HepG2 (cell line): ENCODE data around the gene FEM1B. TPM values are rescaled to one million over a fixed set of nuclear protein-coding genes. Genes with fewer than 3 reads are reported as not detected.

Source experiments
- ATF2 ChIP-seq: sonication (generic); formaldehyde crosslinking; IDR thresholded peaks from 2 replicates; pipeline ENCODE4 v1.4.0; 2020; ENCODE audit warnings: missing genetic modification reagents
- BCLAF1 ChIP-seq: fragments of 450-650 bp; IDR thresholded peaks from 2 replicates; pipeline ENCODE4 v1.6.1; 2017; ENCODE audit warnings: mild to moderate bottlenecking
- CBX1 ChIP-seq: IDR thresholded peaks from one replicate; pipeline ENCODE4 v1.6.1; 2016; ENCODE audit warnings: antibody characterized with exemption, low read depth
- CC2D1A ChIP-seq: sonication (generic); formaldehyde crosslinking; IDR thresholded peaks from 2 replicates; pipeline ENCODE4 v1.8.1; 2023; ENCODE audit warnings: mild to moderate bottlenecking, missing genetic modification reagents
- DRAP1 ChIP-seq: IDR thresholded peaks from 2 replicates; pipeline ENCODE4 v1.6.1; 2016; ENCODE audit warnings: missing genetic modification reagents, missing compliant biosample characterization
- ERF ChIP-seq: IDR thresholded peaks from 2 replicates; pipeline ENCODE4 v1.6.1; 2018; ENCODE audit warnings: missing biosample characterization, missing genetic modification reagents
- FOXC1 ChIP-seq: sonication (generic); formaldehyde crosslinking; IDR thresholded peaks from 2 replicates; pipeline ENCODE4 v1.8.0; 2022; ENCODE audit warnings: mild to moderate bottlenecking, missing genetic modification reagents, borderline replicate concordance
- FOXJ3 ChIP-seq: sonication (generic); formaldehyde crosslinking; IDR thresholded peaks from 2 replicates; pipeline ENCODE4 v1.4.0; 2020; ENCODE audit warnings: missing genetic modification reagents, mild to moderate bottlenecking, borderline replicate concordance
- MXI1 ChIP-seq: IDR thresholded peaks from 3 replicates; pipeline ENCODE4 v1.6.1; 2012; ENCODE audit warnings: low read depth, low read length, inconsistent platforms, borderline replicate concordance
- NKX3-1 ChIP-seq: sonication (generic); formaldehyde crosslinking; IDR thresholded peaks from 2 replicates; pipeline ENCODE4 v1.5.0; 2020; ENCODE audit warnings: missing genetic modification reagents
- SMARCE1 ChIP-seq: fragments of 450-650 bp; IDR thresholded peaks from 2 replicates; pipeline ENCODE4 v1.6.1; 2017; ENCODE audit warnings: borderline replicate concordance
- TARDBP ChIP-seq: sonication (generic); formaldehyde crosslinking; IDR thresholded peaks from 2 replicates; pipeline ENCODE4 v1.8.0; 2022; ENCODE audit warnings: mild to moderate bottlenecking, missing genetic modification reagents
- ZBTB34 ChIP-seq: sonication (generic); formaldehyde crosslinking; IDR thresholded peaks from 2 replicates; pipeline ENCODE4 v1.8.0; 2022; ENCODE audit warnings: mild to moderate bottlenecking, missing genetic modification reagents
- ZBTB7A ChIP-seq: sonication (generic); formaldehyde crosslinking; IDR thresholded peaks from 2 replicates; pipeline ENCODE4 v1.8.0; 2022; ENCODE audit warnings: mild to moderate bottlenecking, missing genetic modification reagents
- ZNF326 ChIP-seq: sonication (generic); formaldehyde crosslinking; IDR thresholded peaks from 2 replicates; pipeline ENCODE4 v1.4.0; 2020; ENCODE audit warnings: missing genetic modification reagents, borderline replicate concordance
- ZNF362 ChIP-seq: sonication (generic); formaldehyde crosslinking; IDR thresholded peaks from 2 replicates; pipeline ENCODE4 v1.4.0; 2020; ENCODE audit warnings: missing genetic modification reagents, mild to moderate bottlenecking, borderline replicate concordance
- ZNF484 ChIP-seq: sonication (generic); formaldehyde crosslinking; IDR thresholded peaks from 2 replicates; pipeline ENCODE4 v1.5.1; 2020; ENCODE audit warnings: mild to moderate bottlenecking, low read depth, missing genetic modification reagents, borderline replicate concordance
- ZNF546 ChIP-seq: sonication (generic); formaldehyde crosslinking; conservative IDR thresholded peaks from 2 replicates; pipeline ENCODE4 v1.8.1; 2023; ENCODE audit warnings: mild to moderate bottlenecking, missing genetic modification reagents
- ZNF639 ChIP-seq: conservative IDR thresholded peaks from 2 replicates; pipeline ENCODE4 v1.6.1; 2018; ENCODE audit warnings: missing genetic modification reagents
- ZNF672 ChIP-seq: sonication (generic); formaldehyde crosslinking; IDR thresholded peaks from 2 replicates; pipeline ENCODE4 v1.8.1; 2022; ENCODE audit warnings: missing genetic modification reagents
- ZNF782 ChIP-seq: sonication (generic); formaldehyde crosslinking; IDR thresholded peaks from 2 replicates; pipeline ENCODE4 v1.4.0; 2020; ENCODE audit warnings: missing genetic modification reagents, mild to moderate bottlenecking, borderline replicate concordance
- polyA plus RNA-seq, 8 experiments: library from polyadenylated mRNA; depleted of rRNA in 3 of 8; stranded (reverse) in 7 of 8; unstranded in 1 of 8; fragments of >200 nt; fragmentation: Illumina TruSeq in 4 of 8; extraction: Trizol in 4 of 8; gene quantifications; 2 replicates each; pipeline versions ENCODE4 v1.2.1 to v1.2.3, GENCODE V29; 2011 to 2016; ENCODE audit warnings: low read depth in 4 of 8, missing spikeins in 1 of 8, mixed read lengths in 1 of 8; ENCODE audit not compliant: insufficient read depth in 1 of 8
- total RNA-seq, 5 experiments: library from RNA; depleted of rRNA; stranded (reverse); fragments of >200 nt; fragmentation: Illumina TruSeq; extraction: Trizol; gene quantifications; 2 replicates each; pipeline ENCODE4 v1.2.3, GENCODE V29; 2016; ENCODE audit warnings: low read depth in 1 of 5

The FEM1B gene
- total and polyA plus RNA-seq, 2 of the 13 experiments (the other 11 are each of a cell fraction or from before 2014, with no cell fraction given), result 38.1 to 40.0 TPM

- TF ChIP-seq MXI1 (peak; percentile 36; the same call in 2 of the 3 replicates), CBX1 (peak; percentile 86), ZNF484 (no peak; the same call in 1 of the 2 replicates), DRAP1 (CRISPR knock-in tag) (peak; percentile 57), BCLAF1 (no peak), CC2D1A (CRISPR knock-in tag) (no peak), FOXC1 (CRISPR knock-in tag) (peak; percentile 73), ZNF782 (CRISPR knock-in tag) (no peak; the same call in 1 of the 2 replicates), ZNF362 (peak; percentile 74; the same call in 1 of the 2 replicates), ZBTB34 (0 out of 2 replicates have a peak, but pooled peaks have one; percentile 21), NKX3-1 (CRISPR knock-in tag) (peak; percentile 95), FOXJ3 (peak; percentile 22; the same call in 1 of the 2 replicates), ZNF639 (peak; percentile 91), ZNF326 (CRISPR knock-in tag) (no peak), ZNF672 (CRISPR knock-in tag) (no peak; the same call in 1 of the 2 replicates), ERF (CRISPR knock-in tag) (no peak), ZBTB7A (CRISPR knock-in tag) (peak; percentile 5; the same call in 1 of the 2 replicates), ATF2 (CRISPR knock-in tag) (peak; percentile 87), SMARCE1 (no peak), TARDBP (peak; percentile 70; the same call in 1 of the 2 replicates), ZNF546 (CRISPR knock-in tag) (0 out of 2 replicates have a peak, but pooled peaks have one; percentile 56)
These were observed at the start of gene FEM1B (continued) for GRCh38 chr15:68277603-68278344.
